GM21515 (cell line): ENCODE data around the gene KDM1A.

Experiments used
- ATAC-seq: cut with Tn5 transposase; IDR thresholded peaks from one replicate; pipeline ENCODE4 v1.9.1; 2021; ENCODE audit not compliant: unreplicated experiment

KDM1A gene

DNA sequence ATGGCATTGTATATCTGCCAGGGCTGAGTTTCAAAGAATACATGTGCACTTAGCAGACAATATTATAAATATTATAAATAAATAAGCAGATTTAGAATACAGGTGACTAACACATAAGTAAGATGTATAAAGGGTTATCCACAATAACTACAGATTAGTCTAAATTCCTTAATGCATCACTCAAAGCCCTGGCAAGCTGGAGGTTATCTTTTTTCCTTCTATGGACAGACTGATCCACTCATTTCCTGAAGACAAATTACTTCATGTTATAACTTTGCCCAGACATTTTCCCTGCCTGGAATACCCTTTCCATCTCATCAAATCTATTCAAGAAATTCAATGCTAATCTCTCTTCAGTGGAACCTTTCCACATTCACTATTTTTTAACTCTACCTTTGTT, 110.6 kb downstream of the KDM1A start:
- no peak for ATAC-seq

- ATAC-seq, result no peak
Measured at GRCh38 chr1:23132033-23132432, 112.8 kb downstream of the KDM1A start.
